RWPE2 (cell line): ENCODE results near the gene TMBIM6.

Experiments
- ATAC-seq: fragments of 200-7000 bp; cut with Tn5 transposase; 3 replicates; pipeline ENCODE4 v1.9.1; 2021; ENCODE audit warnings: low read depth
- DNase-seq: peaks from one replicate; pipeline ENCODE4 v3.0.0-alpha.2; 2020; ENCODE audit warnings: low spot score
- H3K27ac ChIP-seq: fragments of 450-650 bp; 2 replicates; pipeline ENCODE4 v1.5.1; 2017; ENCODE audit warnings: mild to moderate bottlenecking; ENCODE audit not compliant: poor library complexity, severe bottlenecking
- H3K27me3 ChIP-seq: fragments of 250-450 bp; sonication (Bioruptor Pico); 2 replicates; pipeline ENCODE4 v1.5.1; 2021; ENCODE audit warnings: mild to moderate bottlenecking, moderate library complexity; ENCODE audit not compliant: insufficient read depth, poor library complexity, severe bottlenecking
- H3K36me3 ChIP-seq: fragments of 250-450 bp; sonication (Bioruptor Pico); 2 replicates; pipeline ENCODE4 v1.5.1; 2020; ENCODE audit warnings: low read depth, mild to moderate bottlenecking, moderate library complexity
- H3K4me1 ChIP-seq: fragments of 250-450 bp; sonication (Bioruptor Pico); 2 replicates; pipeline ENCODE4 v1.5.1; 2021; ENCODE audit warnings: mild to moderate bottlenecking, moderate library complexity; ENCODE audit not compliant: insufficient read depth, poor library complexity, severe bottlenecking
- H3K4me3 ChIP-seq: fragments of 250-450 bp; sonication (Bioruptor Pico); 2 replicates; pipeline ENCODE4 v1.5.1; 2021; ENCODE audit warnings: mild to moderate bottlenecking, moderate library complexity; ENCODE audit not compliant: severe bottlenecking
- H3K9me3 ChIP-seq: fragments of 250-450 bp; sonication (Bioruptor Pico); 2 replicates; pipeline ENCODE4 v1.5.1; 2021; ENCODE audit warnings: mild to moderate bottlenecking, moderate library complexity; ENCODE audit not compliant: severe bottlenecking
- TF ChIP-seq, protein P1 (sequence below): fragments of 450-650 bp; IDR thresholded peaks from one replicate; pipeline ENCODE4 v1.5.1; 2017; ENCODE audit warnings: mild to moderate bottlenecking, moderate library complexity; ENCODE audit not compliant: poor library complexity, severe bottlenecking

The TMBIM6 gene

DNA sequence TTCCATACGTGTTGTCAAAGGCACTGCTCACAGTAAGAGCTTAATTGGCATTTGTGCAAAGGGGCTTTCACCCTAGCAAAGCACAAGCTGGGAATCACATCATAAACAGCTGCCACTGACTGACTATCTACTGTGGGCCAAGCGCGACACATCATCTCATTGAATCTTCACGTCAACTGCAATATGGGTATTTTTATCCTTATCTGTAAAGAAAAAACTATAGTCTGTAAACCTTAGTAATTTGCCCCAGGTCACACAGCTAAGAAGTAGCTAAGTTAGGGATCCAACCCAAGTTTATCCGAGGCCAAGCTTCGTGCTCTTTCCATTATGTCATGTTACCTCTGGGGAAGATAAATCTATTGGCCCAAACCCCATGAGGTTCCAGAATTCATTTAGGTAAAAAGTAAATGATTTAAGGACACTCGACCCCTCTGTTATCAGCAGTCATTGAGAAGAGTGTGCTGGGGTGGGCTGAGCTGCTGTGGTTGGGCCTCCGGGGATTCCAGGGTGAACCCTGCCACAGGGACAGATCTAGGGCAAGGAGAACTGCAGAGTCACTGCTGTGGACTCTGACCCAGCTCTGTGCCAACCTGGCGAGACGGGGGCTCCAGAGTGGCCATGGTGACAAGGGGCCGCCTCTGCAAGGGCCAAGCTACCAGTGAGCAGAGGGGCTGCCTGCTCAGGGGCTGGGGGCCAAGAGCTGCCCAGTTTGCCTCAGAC lies 59.2 kb downstream of the TMBIM6 start:
- Histone ChIP-seq H3K27ac (no peak overlapping the region), H3K4me1 (no peaks in the 10 kb centered on the region), H3K9me3 (no peaks in the 10 kb centered on the region), H3K4me3 (no peak overlapping the region), H3K36me3 (peaks cover 20% of the 10 kb centered on the region; the same call in 1 of the 2 replicates), H3K27me3 (no peaks in the 10 kb centered on the region)
- no peak for ATAC-seq
- no peak for DNase-seq
- TF ChIP-seq, protein P1, sequence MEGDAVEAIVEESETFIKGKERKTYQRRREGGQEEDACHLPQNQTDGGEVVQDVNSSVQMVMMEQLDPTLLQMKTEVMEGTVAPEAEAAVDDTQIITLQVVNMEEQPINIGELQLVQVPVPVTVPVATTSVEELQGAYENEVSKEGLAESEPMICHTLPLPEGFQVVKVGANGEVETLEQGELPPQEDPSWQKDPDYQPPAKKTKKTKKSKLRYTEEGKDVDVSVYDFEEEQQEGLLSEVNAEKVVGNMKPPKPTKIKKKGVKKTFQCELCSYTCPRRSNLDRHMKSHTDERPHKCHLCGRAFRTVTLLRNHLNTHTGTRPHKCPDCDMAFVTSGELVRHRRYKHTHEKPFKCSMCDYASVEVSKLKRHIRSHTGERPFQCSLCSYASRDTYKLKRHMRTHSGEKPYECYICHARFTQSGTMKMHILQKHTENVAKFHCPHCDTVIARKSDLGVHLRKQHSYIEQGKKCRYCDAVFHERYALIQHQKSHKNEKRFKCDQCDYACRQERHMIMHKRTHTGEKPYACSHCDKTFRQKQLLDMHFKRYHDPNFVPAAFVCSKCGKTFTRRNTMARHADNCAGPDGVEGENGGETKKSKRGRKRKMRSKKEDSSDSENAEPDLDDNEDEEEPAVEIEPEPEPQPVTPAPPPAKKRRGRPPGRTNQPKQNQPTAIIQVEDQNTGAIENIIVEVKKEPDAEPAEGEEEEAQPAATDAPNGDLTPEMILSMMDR, result no peak

DNA sequence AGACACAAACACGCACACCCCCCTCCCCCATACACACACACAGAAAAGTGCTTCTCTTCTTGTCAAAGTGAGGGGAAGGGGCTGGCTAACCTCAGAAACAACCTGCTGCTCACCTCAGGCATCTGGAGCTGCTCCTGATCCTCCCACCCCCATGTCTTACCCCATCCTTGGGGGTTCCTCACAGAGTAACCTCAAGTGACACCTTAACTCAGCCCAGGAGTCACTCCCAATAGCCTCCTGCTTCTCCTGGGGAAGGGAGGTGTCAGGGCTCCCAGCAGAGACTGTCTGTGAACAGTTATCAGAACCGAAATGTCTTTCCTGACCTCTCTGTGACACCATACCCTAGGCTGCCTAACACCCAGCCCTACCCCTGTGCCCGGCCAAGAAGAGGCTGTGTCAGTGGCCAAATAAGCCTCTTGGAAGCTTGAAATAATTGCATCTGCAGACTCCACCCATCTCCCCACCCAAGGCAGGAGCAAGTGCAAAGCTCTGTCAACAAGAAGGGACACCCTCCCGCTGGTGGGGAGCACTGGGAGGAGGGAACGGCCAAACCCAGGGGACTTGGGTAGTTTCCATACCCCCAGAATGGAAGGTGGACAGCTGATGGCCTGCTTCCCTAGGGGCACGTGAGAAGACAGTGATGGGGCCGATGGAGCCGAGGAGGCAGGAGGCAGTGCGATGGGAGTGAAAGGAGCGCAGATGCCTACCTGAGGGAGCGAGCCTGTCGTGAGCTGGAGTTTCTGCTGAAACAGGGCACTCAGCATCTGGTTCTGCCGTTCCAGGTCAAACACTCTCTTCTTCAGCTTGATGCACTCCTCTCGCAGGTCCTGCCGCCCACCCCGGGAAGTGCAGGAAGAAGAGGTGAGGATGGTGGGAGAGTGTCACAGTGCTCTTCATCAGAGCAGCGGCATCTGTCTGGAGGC lies 60.0 kb downstream of the TMBIM6 start:
- DNase-seq (no peak), ATAC-seq (no peak)
- H3K4me1 ChIP-seq, result no peaks in the 10 kb centered on the region
- H3K9me3 ChIP-seq, result no peaks in the 10 kb centered on the region
- H3K36me3 ChIP-seq, result peaks cover 20% of the 10 kb centered on the region; the same call in 1 of the 2 replicates
- no peaks in the 10 kb centered on the region for H3K27me3 ChIP-seq
- H3K27ac ChIP-seq, result no peak overlapping the region
- TF ChIP-seq, protein P1, result no peak
- no peak overlapping the region for H3K4me3 ChIP-seq

DNA sequence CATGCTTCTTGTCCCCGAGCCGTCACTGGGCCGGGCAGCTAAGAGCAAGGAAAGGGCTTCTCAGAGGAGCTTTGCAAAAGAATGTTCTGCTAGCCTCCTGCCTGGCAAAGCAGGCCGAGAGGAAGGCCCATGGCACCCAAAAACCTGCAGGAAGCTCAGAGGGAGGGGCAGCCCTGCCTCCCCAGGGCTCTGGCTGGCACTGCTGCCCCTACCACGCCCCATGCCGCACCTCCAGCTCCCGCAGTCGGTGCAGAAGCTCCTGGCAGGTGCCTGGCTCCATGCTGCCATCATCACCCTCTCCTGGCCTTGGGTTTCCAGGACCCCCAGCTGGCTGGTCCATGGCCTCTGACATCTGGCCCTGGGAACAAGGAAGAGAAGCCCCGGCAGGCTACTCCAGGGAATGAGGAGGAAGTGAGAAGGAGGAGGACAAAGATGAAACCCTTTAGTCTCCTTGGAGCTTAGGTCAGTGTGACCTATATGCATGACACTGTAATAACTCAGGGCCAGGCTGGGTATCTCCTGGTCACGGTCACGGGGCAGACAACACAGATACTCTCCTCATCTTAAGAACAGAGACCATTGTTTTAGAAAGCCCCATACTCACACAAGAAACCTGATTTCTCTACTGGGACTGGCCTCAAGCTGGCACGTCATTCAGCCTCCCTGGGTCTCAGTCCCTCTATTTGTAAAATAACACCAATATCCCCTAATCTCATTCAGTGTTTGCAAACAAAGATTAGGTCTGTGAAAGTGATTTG lies 62.5 kb downstream of the TMBIM6 start:
- TF ChIP-seq, protein P1, result no peak
- Histone ChIP-seq H3K4me3 (no peak overlapping the region), H3K36me3 (peaks cover 6% of the 10 kb centered on the region; the same call in 1 of the 2 replicates), H3K27me3 (no peaks in the 10 kb centered on the region), H3K4me1 (no peaks in the 10 kb centered on the region), H3K27ac (no peak overlapping the region), H3K9me3 (no peaks in the 10 kb centered on the region)
- ATAC-seq, result no peak
- DNase-seq, result no peak

DNA sequence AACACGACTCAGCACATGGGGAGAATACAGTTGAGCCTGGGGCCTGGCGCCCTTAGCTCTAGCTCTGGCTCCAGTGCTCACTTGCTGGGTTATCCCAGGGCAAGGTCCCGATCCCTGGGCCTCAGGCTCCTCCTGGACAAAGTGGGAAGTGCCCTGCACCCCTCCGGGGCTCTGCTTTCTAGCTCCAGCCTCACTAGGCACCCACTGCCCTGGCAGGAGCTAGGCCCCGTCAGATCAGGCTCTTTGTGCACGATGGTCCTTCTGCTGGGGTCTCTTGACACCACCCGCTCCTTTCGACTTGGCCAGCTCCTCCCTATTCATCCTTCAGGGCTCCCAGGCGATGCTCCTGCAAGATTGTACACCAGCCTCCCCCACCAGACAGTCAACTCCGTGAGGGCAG lies 63.5 kb downstream of the TMBIM6 start:
- no peak overlapping the region for H3K4me3 ChIP-seq
- TF ChIP-seq, protein P1, result no peak
- no peaks in the 10 kb centered on the region for H3K4me1 ChIP-seq
- DNase-seq (no peak), ATAC-seq (no peak)
- no peaks in the 10 kb centered on the region for H3K27me3 ChIP-seq
- H3K9me3 ChIP-seq, result no peaks in the 10 kb centered on the region
- peaks cover 6% of the 10 kb centered on the region; the same call in 1 of the 2 replicates for H3K36me3 ChIP-seq
- no peak overlapping the region for H3K27ac ChIP-seq
